Measurements from ENCODE around the gene MYLK4.
A peak's percentile ranks its signal among the peaks of the same experiment; 100 is the strongest.

The MYLK4 gene

GRCh38 chr6:2653369-2654032 is 97.2 kb downstream of the MYLK4 start:
- no peak for DNase-seq

DNA sequence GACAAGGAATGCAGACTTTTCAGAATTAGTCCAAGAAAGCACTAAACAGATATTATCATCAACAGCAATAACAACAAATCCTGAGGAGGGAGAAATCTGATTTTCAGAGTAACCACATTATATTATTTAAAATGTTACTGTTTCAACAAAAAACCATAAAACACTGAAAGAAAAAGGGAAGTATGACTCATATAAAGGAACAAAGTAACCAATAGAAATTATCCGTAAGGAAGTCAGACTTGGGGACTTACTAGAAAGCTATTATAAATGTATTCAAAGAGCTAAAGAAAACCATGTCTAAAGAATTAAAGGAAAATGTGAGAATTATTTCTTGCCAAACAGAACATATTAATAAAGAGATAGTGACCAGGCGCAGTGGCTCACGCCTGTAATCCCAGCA is 98.1 kb downstream of the MYLK4 start:
- no peak for DNase-seq

GRCh38 chr6:2651961-2652360 is 98.8 kb downstream of the MYLK4 start:
- no peak for DNase-seq

- DNase-seq, result no peak
These were observed 99.2 kb downstream of the MYLK4 start for GRCh38 chr6:2651536-2651935.

- no peak for DNase-seq
These were observed 104.4 kb downstream of the MYLK4 start for GRCh38 chr6:2646346-2646745.

GRCh38 chr6:2643935-2644539 is 106.7 kb downstream of the MYLK4 start:
- DNase-seq, result no peak

DNA sequence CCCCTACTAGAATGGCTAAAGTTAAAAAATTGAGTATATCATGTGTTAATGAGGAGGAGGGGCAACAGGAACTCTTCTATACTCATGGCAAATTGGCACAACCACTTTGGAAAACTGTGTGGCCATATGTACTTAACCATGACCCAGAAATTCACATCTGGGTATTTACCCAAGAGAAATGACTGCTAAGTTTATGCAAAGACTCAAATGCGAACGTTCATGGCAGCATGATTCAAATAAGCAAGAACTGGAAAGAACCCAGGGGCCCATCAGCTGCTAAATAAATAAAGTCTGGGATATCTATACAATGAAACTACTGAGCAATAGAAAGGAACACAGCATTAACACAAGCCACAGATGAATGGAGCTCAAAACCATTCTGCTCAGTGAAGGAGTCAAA is 107.6 kb downstream of the MYLK4 start:
- DNase-seq, result no peak

- no peak for DNase-seq
These were observed 109.5 kb downstream of the MYLK4 start for GRCh38 chr6:2641044-2641725.

DNA sequence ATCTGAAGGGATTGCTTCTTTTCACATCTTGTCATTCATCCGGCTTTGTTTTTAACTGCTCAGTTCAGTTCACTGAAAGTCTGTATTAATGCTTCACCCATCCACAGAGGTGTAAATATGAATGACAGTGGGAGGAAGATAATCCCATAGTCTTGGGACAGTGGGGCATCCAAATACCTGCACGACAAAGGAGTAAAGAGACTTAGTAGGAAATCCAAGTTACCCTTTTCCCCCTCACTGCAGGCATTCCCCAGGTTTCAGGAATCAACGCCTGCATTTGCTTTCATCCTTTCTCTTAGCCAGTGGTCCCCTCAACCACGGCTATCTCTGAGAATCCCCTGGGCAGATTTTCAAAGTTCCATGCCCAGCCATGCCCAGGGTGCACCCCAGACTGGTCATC is 110.2 kb downstream of the MYLK4 start:
- no peak for DNase-seq

- no peak for DNase-seq
These were observed 110.8 kb downstream of the MYLK4 start for GRCh38 chr6:2639896-2640295.

DNA sequence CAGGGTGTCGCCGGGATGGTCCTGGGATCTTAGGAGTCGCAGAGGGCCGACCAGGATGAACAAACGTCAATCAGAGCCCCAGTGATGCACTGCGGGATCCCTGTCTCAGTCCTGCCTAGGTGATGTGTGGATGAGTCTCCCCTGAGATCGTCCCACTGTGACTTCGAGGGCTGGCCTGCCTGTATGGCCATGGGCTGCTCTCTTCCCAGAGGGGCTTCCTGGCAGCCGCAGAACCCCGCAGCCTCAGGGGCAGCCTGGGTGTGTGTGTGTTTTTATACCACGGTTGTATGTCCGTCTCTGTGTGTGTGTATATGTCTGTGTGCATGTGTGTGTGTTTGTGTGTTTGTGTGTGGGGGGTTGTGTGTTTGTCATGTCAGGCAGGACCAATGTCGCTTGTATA is 111.6 kb downstream of the MYLK4 start:
- no peak for DNase-seq

- DNase-seq, result no peak
These were observed 114.0 kb downstream of the MYLK4 start for GRCh38 chr6:2636672-2637071.

DNA sequence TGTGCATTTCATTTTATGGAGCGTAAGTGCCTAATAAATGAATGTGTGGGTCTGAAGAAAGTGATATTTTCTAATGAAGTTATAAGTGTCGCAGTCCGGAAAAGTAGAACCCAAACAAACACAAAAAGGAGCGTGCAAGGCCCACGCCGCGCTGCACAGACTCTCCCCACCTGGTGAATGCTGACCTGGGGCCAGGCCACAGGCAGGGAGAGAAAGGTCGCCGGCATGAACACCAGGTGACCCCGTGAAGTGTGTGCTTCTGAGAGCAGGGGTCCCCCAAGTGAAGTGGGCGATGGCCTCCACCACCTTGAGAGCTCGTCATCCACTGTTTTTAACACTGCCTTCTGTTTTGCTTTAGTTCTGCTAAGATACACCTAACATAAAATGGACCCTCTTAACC is 114.8 kb downstream of the MYLK4 start:
- DNase-seq, result no peak

DNA sequence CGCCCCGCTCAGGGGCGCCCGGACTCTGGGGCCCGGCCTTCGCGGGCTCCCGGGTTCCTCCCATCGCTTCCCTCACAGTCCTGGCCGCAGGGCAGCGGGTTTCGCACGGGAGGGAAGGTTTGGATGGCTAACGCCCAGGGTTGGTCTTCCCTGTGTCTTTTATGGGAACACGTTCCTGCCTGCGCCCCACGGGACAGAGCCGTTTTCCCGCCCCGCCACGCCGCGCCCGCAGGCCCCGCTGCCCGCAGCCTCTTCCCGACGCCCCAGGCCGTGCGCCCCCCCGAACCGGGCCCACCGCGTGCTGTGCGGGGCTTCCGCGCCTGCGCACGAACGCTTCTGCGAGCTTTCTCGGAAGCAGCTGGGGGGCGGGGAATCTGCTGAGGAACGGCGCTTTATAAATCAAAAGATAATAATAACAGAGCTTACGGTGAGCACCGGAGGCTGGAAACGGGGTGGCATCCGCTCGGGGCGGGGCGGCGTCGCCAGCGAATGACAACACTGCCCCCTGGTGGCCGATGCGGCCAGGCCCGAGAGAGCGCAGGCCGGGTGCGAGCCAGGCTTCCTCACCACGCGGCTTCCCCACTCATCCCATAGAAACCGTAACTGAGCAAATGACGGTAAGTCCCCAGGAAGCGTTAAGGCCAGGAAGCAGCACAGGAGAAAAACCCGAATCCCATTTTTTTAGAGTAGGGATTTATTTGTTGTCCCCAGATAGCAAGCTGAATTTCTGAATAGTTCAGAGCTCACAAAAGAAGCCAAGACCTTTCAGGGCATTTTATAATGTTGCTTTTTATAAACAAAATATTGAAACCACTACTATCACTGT is 116.4 kb downstream of the MYLK4 start:
- DNase-seq, result peak; percentile 84

DNA sequence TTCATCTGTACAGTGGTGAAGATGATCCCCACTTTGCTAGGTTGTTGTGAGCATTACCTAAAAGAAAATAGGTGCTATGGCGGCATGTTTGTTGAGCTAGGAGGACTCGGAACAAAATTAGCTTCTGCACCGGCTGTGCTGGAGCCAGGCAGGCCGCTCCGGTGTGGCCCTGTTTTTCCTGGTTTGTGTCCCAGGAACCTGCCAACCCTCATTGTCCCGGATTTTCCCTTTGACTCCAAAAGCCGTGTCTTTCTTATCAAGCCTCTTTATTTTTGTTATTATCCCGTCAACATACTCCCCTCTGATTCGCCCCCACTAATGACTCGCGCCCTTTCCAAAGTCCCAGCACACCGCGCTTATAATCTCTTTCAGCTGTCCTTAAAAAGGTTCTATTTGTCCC is 117.0 kb downstream of the MYLK4 start:
- no peak for DNase-seq

GRCh38 chr6:2632976-2633584 is 117.6 kb downstream of the MYLK4 start:
- DNase-seq, result no peak

GRCh38 chr6:2632368-2632767 is 118.4 kb downstream of the MYLK4 start:
- no peak for DNase-seq

DNA sequence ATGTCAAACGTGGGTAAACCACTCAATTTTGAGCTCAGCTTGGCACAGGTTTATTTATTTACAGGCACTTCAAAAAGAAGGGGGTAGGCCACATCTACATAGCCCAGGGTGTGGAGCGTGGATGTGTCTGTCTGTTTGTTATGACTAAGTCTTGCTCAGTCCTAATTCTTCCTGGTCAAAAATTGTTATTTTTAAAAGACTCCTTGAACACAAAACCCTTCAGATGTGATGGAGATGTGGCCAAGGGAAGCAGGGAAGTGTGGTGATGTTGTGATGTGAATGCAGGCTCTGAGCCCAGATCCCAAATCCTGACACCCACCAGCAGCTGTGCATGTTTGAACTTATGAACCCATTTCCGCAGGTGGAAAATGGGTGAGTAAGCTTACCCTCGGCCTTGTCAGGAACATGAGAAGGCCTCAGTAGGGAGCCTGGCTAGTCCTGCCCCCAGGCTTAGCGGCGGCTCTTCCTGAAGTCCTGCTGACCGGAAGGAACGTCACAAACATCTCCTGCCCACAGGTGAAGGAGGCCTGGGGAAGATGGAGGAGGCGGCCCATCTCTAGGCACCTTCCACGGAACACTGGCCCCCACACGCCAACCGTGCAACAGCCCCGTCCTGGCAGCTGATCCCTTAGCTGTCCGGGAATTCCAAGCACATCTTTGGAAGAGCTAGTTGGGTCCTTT is 119.7 kb downstream of the MYLK4 start:
- no peak for DNase-seq

DNA sequence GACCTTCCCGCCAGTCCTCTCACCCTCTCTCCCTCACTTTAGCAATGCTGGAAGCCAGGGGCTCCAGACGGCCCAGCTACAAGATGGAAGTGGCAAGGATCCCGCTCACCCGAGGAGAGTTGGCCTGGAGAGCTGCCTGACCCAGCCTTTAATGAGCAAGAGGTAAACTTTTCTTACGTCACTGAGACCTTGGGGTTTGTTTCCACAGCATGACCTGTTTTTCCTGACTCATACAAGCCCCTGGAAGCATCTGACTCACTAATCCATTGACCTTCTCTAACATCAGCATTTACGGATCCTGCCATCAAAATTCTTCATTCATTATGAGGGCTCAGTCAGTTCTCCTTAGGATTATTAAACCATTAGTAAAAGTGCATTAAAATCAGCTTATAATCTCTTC is 120.4 kb downstream of the MYLK4 start:
- DNase-seq, result no peak

DNA sequence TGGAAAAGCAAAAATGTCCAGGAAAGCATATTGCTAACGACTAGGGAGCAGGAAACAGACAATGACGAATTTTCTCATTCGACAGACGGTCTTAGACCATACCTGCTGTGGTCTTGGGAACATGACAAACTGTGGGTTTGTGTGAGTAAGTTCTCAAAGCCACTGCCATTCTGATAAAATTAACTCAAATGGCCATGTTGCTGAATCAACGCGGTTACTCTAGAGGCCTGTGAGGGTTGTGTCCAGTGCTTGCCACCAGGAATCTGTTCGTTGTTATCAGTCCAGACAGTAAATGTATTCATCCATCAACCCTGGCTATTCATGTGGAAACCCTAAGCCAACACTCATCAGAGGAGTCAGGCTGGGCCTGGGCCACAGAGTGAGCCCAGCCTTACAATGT is 124.3 kb downstream of the MYLK4 start:
- DNase-seq, result no peak

DNA sequence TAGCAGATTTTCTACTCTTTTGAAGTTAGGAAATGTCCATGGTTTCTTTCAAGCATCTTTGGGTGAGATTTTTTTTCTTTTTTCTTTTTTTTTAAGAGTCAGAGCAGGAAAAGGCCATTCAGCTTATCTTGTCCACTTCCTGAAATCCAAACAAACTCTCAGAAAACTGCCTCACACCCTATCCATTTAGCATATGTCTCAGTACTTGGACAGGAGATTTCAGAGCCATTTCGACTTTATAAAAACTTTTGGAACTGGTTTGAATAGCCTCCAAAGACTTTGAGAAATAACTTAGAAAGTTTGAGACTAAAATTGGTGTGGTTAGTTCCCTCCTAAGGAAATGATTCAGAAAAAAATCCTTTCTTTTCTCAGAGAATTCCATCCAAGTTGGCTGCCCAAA is 125.1 kb downstream of the MYLK4 start:
- DNase-seq, result no peak

DNA sequence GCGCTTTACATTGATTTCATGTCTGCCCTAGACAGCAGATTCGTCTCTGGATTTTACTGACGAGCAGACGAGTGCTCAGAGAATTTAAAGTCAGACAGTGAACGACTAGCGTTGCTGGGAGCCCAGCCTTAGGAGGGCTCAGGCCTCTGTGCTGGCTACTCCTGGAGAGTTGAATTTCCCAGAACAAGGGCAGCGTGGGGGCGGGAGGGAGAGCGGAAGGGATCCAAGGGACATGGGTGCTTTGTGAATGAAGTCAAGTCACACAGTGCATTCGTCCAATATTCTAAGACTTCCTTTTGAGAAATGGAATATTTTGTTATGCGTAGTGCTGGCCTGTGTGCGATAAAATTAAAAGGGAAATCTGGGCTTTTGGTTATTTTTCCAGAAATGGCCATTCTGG is 126.5 kb downstream of the MYLK4 start:
- DNase-seq, result no peak

DNA sequence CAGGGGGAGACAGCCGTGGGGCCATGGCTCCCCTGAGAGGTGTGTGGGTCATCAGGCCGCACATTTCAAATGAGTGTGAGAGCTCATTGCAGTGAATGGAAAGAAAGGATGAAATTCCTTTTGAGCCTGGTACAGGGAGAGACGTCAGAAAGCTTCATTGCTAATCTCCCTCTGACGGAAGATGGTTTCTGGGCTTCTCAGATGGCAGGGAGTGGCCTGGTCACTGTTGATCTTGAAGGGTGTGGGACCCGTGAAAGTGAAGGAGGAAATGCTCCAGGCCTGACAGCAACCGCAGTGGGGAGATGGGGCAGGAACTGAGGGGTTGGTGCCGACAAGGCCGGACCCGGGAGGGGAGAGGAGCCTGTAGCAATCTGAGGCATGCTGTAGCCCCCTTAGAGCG is 127.4 kb downstream of the MYLK4 start:
- no peak for DNase-seq
